B cell (primary cell): ENCODE data around the gene TEPSIN. TPM values are rescaled to one million over a fixed set of nuclear protein-coding genes. Genes with fewer than 3 reads are reported as not detected.

Experiments
- ATAC-seq: fragments of 200-7000 bp; cut with Tn5 transposase; one replicate; pipeline ENCODE4 v1.10.0; 2021; ENCODE audit warnings: low read depth, mild to moderate bottlenecking, moderate number of reproducible peaks, moderate library complexity
- CTCF ChIA-PET: fragments of 350-600 bp; sonication (Branson Sonifier 250); formaldehyde crosslinking; loops from one replicate; lab custom pipeline; 2021; ENCODE audit warnings: antibody characterized with exemption, inconsistent platforms; lab: Charles Lee
- POLR2A ChIA-PET: fragments of 350-600 bp; sonication (Branson Sonifier 250); formaldehyde crosslinking; loops from one replicate; lab custom pipeline; 2021; ENCODE audit warnings: antibody characterized with exemption; lab: Charles Lee
- DNase-seq: peaks from one replicate; pipeline ENCODE4 v3.0.0; 2013
- H2AFZ ChIP-seq: 2 replicates; pipeline ENCODE4 v1.6.1; 2012; ENCODE audit warnings: mild to moderate bottlenecking, low read depth, low read length; ENCODE audit not compliant: insufficient read depth, poor library complexity, severe bottlenecking
- H3K27ac ChIP-seq, 2 donors: 1 replicate in 1 of 2; 2 replicates in 1 of 2; pipeline ENCODE4 v1.5.1; 2012 to 2013; ENCODE audit warnings: low read length in 2 of 2, mild to moderate bottlenecking in 2 of 2, moderate library complexity in 1 of 2
- H3K27me3 ChIP-seq, 4 experiments: fragments of 200-600 bp in 1 of 4; sonication (generic) in 1 of 4; replicated peaks in 1 of 4; 1 replicate in 2 of 4; 2 replicates in 2 of 4; pipeline versions ENCODE4 v1.6.1 to v1.7.0; 2013 to 2016; ENCODE audit warnings: low read length in 3 of 4, mild to moderate bottlenecking in 2 of 4, mixed read lengths in 1 of 4, moderate library complexity in 1 of 4; ENCODE audit not compliant: insufficient read depth in 4 of 4, control insufficient read depth in 3 of 4; ENCODE audit errors: control extremely low read depth in 1 of 4
- H3K36me3 ChIP-seq, 2 experiments: replicated peaks in 1 of 2; 1 replicate in 1 of 2; 2 replicates in 1 of 2; pipeline versions ENCODE4 v1.6.1 to v1.7.1; 2013; ENCODE audit warnings: low read length in 1 of 2; ENCODE audit not compliant: insufficient read depth in 2 of 2, control insufficient read depth in 1 of 2; ENCODE audit errors: control extremely low read depth in 1 of 2, extremely low read depth in 1 of 2
- H3K4me1 ChIP-seq, 2 donors: fragments of 200-600 bp in 1 of 2; sonication (generic) in 1 of 2; 1 replicate in 1 of 2; 2 replicates in 1 of 2; pipeline versions ENCODE4 v1.5.1 to v1.6.1; 2013 to 2017; ENCODE audit warnings: low read length in 2 of 2; ENCODE audit not compliant: control insufficient read depth in 2 of 2, insufficient read depth in 2 of 2
- H3K4me2 ChIP-seq: replicated peaks from 2 replicates; pipeline ENCODE3; 2012; ENCODE audit warnings: mild to moderate bottlenecking, low read depth, low read length; ENCODE audit not compliant: poor library complexity, severe bottlenecking
- H3K4me3 ChIP-seq, 5 experiments: fragments of 200-600 bp in 1 of 5; sonication (generic) in 1 of 5; 1 replicate in 3 of 5; 2 replicates in 2 of 5; pipeline versions ENCODE4 v1.5.1 to v1.7.0; 2011 to 2016; ENCODE audit warnings: low read length in 4 of 5, mild to moderate bottlenecking in 4 of 5, low read depth in 2 of 5, control low read depth in 1 of 5, moderate library complexity in 1 of 5; ENCODE audit not compliant: insufficient read depth in 1 of 5; ENCODE audit errors: control extremely low read depth in 1 of 5, extremely low read depth in 1 of 5
- H3K79me2 ChIP-seq: fragments of 200-600 bp; sonication (generic); one replicate; pipeline ENCODE4 v1.6.0; 2016; ENCODE audit warnings: low read length; ENCODE audit not compliant: control insufficient read depth, insufficient read depth
- H3K9ac ChIP-seq: fragments of 200-600 bp; sonication (generic); 2 replicates; pipeline ENCODE4 v1.6.1; 2017; ENCODE audit warnings: mild to moderate bottlenecking, low read length, moderate library complexity
- H3K9me3 ChIP-seq, 3 donors: one replicate each; pipeline versions ENCODE4 v1.6.1 to v1.7.1; 2013; ENCODE audit warnings: low read length in 2 of 3; ENCODE audit not compliant: control insufficient read depth in 2 of 3, insufficient read depth in 1 of 3; ENCODE audit errors: control extremely low read depth in 1 of 3
- H4K20me1 ChIP-seq: 2 replicates; pipeline ENCODE4 v1.6.0; 2012; ENCODE audit warnings: mild to moderate bottlenecking, low read length; ENCODE audit not compliant: insufficient read depth, control insufficient read depth, poor library complexity, severe bottlenecking
- H3K27ac Mint-ChIP-seq: one replicate; pipeline ENCODE4 v1.8.0; 2021; ENCODE audit warnings: mixed read lengths
- H3K27me3 Mint-ChIP-seq: one replicate; pipeline ENCODE4 v1.8.0; 2021; ENCODE audit warnings: mixed read lengths
- H3K4me1 Mint-ChIP-seq: one replicate; pipeline ENCODE4 v1.8.0; 2021; ENCODE audit warnings: mixed read lengths
- H3K4me3 Mint-ChIP-seq: one replicate; pipeline ENCODE4 v1.8.0; 2021; ENCODE audit warnings: mixed read lengths
- H3K9me3 Mint-ChIP-seq: one replicate; pipeline ENCODE4 v1.8.0; 2022; ENCODE audit warnings: mixed read lengths; ENCODE audit not compliant: insufficient read depth
- CTCF ChIP-seq: fragments of 200-600 bp; IDR thresholded peaks from one replicate; pipeline ENCODE4 v1.8.0; 2022; ENCODE audit warnings: antibody characterized with exemption, mild to moderate bottlenecking
- EZH2 ChIP-seq: IDR thresholded peaks from 2 replicates; pipeline ENCODE4 v1.6.1; 2012; ENCODE audit warnings: borderline replicate concordance, low read depth, mild to moderate bottlenecking, moderate library complexity, low read length; ENCODE audit not compliant: insufficient read depth, poor library complexity, severe bottlenecking
- WGBS: methylation state at CpG from one replicate; pipeline ENCODE4 v1.1.5; 2013; ENCODE audit warnings: missing lambda C conversion rate; ENCODE audit not compliant: insufficient coverage; 5-methylcytosine and 5-hydroxymethylcytosine counted together
- intact Hi-C: fragments of 100-400 bp; cut with micrococcal nuclease; formaldehyde crosslinking; loops from one replicate; pipeline ENCODE4 v1.10.0; 2022
- polyA plus RNA-seq: library from polyadenylated mRNA; depleted of rRNA; stranded (reverse); fragments of >200 nt; gene quantifications from 2 replicates; pipeline ENCODE4 v1.2.3, GENCODE V29; 2012
- total RNA-seq, 2 donors: library from RNA; stranded (reverse); fragments of 120-200 nt in 1 of 2; gene quantifications; 1 replicate in 1 of 2; 2 replicates in 1 of 2; pipeline versions ENCODE4 v1.2.3 to v1.2.4, GENCODE V29; 2013 to 2022

Gene TEPSIN
- total and polyA plus RNA-seq, 2 donors (not counting 1 experiment from before 2014, with no cell fraction given) = 180 to 273 TPM

GRCh38 chr17:81229666-81229920 lies 9.3 kb downstream of the TEPSIN start:
- intact Hi-C loops = no loop called here
- no peak overlapping the region for H3K4me2 ChIP-seq
- H3K27ac ChIP-seq = peak overlapping the region in 1 of 2 donors; percentile 77
- Mint-ChIP-seq H3K27me3 (no peaks in the 10 kb centered on the region), H3K4me1 (peaks cover 33% of the 10 kb centered on the region), H3K9me3 (no peaks in the 10 kb centered on the region), H3K27ac (peak overlapping the region; percentile 56), H3K4me3 (no peak overlapping the region)
- H3K79me2 ChIP-seq = peaks cover 16% of the 10 kb centered on the region
- H4K20me1 ChIP-seq = peaks cover 33% of the 10 kb centered on the region
- ChIA-PET CTCF (interaction anchor here (0.7 kb wide), 1 partner anchor 62 kb away, joined by 3 read pairs; no protein-coding TSS in a partner anchor), POLR2A (interaction anchor here (0.6 to 2.1 kb wide), 2 partner anchors 9 to 333 kb away, joined by 3 to 19 read pairs; partner anchors contain the start of genes NDUFAF8 and TEPSIN)
- no peak overlapping the region for H2AFZ ChIP-seq
- H3K4me3 ChIP-seq = no peak overlapping the region
- DNase-seq (peak; percentile 18), ATAC-seq (no peak)
- H3K36me3 ChIP-seq = peaks cover 0 to 47% of the 10 kb centered on the region in 2 experiments
- TF ChIP-seq EZH2 (no peak), CTCF (no peak)
- H3K9ac ChIP-seq = no peak overlapping the region
- WGBS = 97% methylated on average over 14 of the region's 14 CpGs
- H3K27me3 ChIP-seq = no peaks in the 10 kb centered on the region
- H3K4me1 ChIP-seq = peaks cover 19 to 26% of the 10 kb centered on the region in 2 donors
- peaks cover 0 to 9% (median 0%) of the 10 kb centered on the region in 3 donors for H3K9me3 ChIP-seq

GRCh38 chr17:81228834-81229665 lies 9.8 kb downstream of the TEPSIN start:
- Histone ChIP-seq H3K36me3 (peaks cover 0 to 47% of the 10 kb centered on the region in 2 experiments), H3K4me2 (peak overlapping the region; percentile 67), H3K27me3 (no peaks in the 10 kb centered on the region), H3K9me3 (peaks cover 0 to 9% (median 0%) of the 10 kb centered on the region in 3 donors), H3K27ac (peak overlapping the region; percentile 65 to 77), H3K9ac (no peak overlapping the region), H4K20me1 (peaks cover 28% of the 10 kb centered on the region), H3K79me2 (peaks cover 12% of the 10 kb centered on the region), H3K4me1 (peaks cover 21 to 28% of the 10 kb centered on the region in 2 donors), H3K4me3 (no peak overlapping the region), H2AFZ (peak overlapping the region; percentile 78)
- 88% methylated on average over 30 of the region's 32 CpGs for WGBS
- peak overlapping the region; percentile 29 for H3K4me3 Mint-ChIP-seq
- CTCF ChIA-PET = interaction anchor here (0.7 to 1.3 kb wide), 3 partner anchors 12 to 87 kb away, joined by 3 to 4 read pairs (median 4); no protein-coding TSS in a partner anchor
- DNase-seq (no peak), ATAC-seq (peak; percentile 15)
- H3K4me1 Mint-ChIP-seq = peaks cover 33% of the 10 kb centered on the region
- no peaks in the 10 kb centered on the region for H3K9me3 Mint-ChIP-seq
- POLR2A ChIA-PET = interaction anchor here (0.6 to 2.1 kb wide), 3 partner anchors 9 to 334 kb away, joined by 3 to 19 read pairs (median 6); partner anchors contain the start of genes NDUFAF8 and TEPSIN
- peak overlapping the region; percentile 91 for H3K27ac Mint-ChIP-seq
- H3K27me3 Mint-ChIP-seq = no peaks in the 10 kb centered on the region
- no peak for TF ChIP-seq CTCF
- TF ChIP-seq EZH2 = no peak
- intact Hi-C loops = loop anchor here (1.0 kb wide), 2 partner anchors 10 to 255 kb away; partner anchors contain the start of genes NDUFAF8 and TEPSIN
